Neuron (in vitro differentiated cells): Measurements from ENCODE around the gene TRIM31.
"Not testable (repeated sequence)": the region's sequence is repeated elsewhere in the genome, so short reads cannot be mapped to it uniquely, and the experiment has no call there.

Experiments
- H2AFZ ChIP-seq: one replicate; pipeline ENCODE4 v1.6.1; 2013; ENCODE audit warnings: low read depth, mild to moderate bottlenecking, inconsistent platforms, low read length, moderate library complexity
- H3K27me3 ChIP-seq: one replicate; pipeline ENCODE4 v1.6.1; 2013; ENCODE audit warnings: low read length; ENCODE audit not compliant: insufficient read depth
- H3K36me3 ChIP-seq: one replicate; pipeline ENCODE4 v1.6.1; 2013; ENCODE audit warnings: low read length; ENCODE audit not compliant: insufficient read depth
- H3K4me1 ChIP-seq: one replicate; pipeline ENCODE4 v1.6.1; 2013; ENCODE audit warnings: low read length; ENCODE audit not compliant: insufficient read depth
- H3K4me3 ChIP-seq: 2 replicates; pipeline ENCODE4 v1.5.1; 2013; ENCODE audit warnings: mild to moderate bottlenecking, low read length, moderate library complexity
- H3K9me3 ChIP-seq: one replicate; pipeline ENCODE4 v1.6.1; 2013; ENCODE audit warnings: low read length

The TRIM31 gene

GRCh38 chr6:30136570-30137286, 23.8 kb upstream of the TRIM31 start:
- Histone ChIP-seq H3K36me3 (no peaks in the 10 kb centered on the region), H2AFZ (no peak overlapping the region), H3K27me3 (peaks cover 16% of the 10 kb centered on the region), H3K4me3 (no peak overlapping the region), H3K9me3 (no peaks in the 10 kb centered on the region), H3K4me1 (no peaks in the 10 kb centered on the region)

DNA sequence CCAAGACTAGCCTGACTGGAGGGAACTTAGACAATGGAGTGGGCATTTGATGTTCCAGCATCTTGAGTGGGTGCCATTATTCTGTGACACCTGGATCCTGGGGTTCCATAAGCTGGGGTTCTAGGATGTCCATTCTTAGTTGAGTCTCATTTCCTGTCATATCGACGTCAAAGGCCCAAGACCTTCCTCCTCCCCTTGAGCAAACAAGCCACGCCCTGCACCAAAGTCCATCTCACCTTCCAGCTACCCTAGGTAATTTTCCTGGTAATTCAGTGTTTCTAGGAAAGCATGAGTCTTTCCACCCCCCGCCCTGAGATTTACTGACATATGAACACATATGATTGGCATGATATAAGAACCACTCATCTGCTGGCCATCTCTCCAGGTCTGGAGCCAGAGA, 22.9 kb upstream of the TRIM31 start, which contains the start of gene TRIM40:
TSS of gene TRIM40 (plus strand) at position 384 of the 400 bp plus-strand sequence. CDS start 897 bp downstream, outside the sequence.
- H3K4me3 ChIP-seq: no peak within 1 kb of the TSS
- H3K9me3 ChIP-seq: no peaks in the 10 kb centered on the region
- H3K36me3 ChIP-seq: no peaks in the 10 kb centered on the region
- no peaks in the 10 kb centered on the region for H3K4me1 ChIP-seq
- H3K27me3 ChIP-seq: peaks cover 18% of the 10 kb centered on the region
- H2AFZ ChIP-seq: no peak within 1 kb of the TSS

GRCh38 chr6:30135147-30135546, 22.3 kb upstream of the TRIM31 start:
- H3K9me3 ChIP-seq: no peaks in the 10 kb centered on the region
- H2AFZ ChIP-seq: no peak overlapping the region
- no peaks in the 10 kb centered on the region for H3K36me3 ChIP-seq
- no peak overlapping the region for H3K4me3 ChIP-seq
- no peaks in the 10 kb centered on the region for H3K4me1 ChIP-seq
- peaks cover 24% of the 10 kb centered on the region for H3K27me3 ChIP-seq

DNA sequence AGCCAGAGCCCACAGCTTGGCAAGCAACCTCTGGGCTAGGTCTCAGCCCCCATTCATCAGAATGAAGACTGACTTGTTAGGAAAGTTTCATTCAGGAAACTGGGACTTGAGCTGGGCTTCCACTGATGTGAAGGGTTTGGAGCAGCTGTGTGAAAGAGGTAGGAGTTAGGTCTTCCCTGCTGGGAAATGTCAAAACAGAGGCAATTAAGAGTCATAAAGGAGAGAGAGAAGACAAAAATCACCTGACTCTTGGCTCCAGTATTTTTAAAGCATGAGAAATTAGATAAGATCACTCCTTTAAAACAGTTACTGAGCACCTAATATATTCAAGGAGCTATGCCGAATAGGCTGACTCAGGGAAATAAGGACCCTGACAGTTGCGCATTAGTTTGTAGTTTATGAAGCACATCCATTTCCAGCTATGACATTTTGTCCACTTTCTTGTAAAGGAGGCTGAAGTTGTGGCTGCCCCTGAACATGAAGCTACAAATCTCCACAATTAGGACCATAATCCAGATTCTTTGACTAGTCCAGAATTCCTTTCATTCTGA, 19.1 kb upstream of the TRIM31 start:
- Histone ChIP-seq H3K27me3 (peaks cover 47% of the 10 kb centered on the region), H3K4me1 (no peaks in the 10 kb centered on the region)

DNA sequence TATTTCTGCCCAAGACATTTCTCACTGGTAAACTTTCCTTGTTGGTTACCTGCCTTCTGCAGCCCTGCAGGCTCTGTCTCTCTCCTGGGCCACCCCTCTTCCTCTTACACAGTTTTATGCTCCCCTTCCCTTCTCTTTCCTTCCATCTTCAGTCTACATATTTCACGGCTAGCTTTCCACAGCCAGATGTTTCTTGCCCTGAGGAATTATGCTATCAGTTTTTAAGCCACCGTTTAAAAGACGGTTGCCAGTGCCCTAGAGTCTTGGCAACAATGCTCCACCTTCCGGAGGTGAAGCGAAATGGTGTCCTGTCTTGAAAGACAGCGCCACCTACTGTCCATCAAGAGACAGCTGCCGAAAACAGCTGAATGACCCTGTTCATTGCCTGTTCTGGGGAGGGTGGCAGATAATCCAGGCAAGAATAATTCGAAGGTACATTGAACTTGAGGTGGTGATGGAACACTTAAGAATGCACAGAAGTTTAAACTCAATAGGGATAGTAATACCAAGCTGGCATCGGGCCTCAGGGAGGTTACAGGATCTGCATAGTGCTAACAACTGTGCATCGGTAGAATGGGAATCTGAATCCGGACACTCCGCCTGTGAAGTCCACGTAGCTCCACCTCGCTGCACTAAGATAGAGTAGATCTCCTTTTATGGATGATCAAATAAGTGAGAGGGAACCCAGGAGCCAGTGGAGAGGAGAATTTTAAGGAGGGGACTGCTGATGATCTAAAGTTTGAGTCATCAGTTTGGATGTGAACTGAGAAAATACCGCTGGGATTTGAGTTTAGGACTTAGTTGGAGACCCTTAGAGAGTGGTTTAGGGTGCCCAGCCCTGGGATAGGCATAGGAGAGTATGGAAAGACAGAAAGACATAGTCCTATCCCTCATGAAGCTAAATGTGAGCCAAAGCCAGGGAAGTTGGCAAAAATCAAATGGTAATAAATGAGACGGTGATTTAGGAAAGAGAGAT, 18.3 kb upstream of the TRIM31 start:
- no peaks in the 10 kb centered on the region for H3K9me3 ChIP-seq
- H3K27me3 ChIP-seq: peaks cover 52% of the 10 kb centered on the region
- no peak overlapping the region for H3K4me3 ChIP-seq
- H3K36me3 ChIP-seq: no peaks in the 10 kb centered on the region
- no peaks in the 10 kb centered on the region for H3K4me1 ChIP-seq
- no peak overlapping the region for H2AFZ ChIP-seq

More for the DNA sequence above, 19.1 kb upstream of the TRIM31 start:
- H3K36me3 ChIP-seq: no peaks in the 10 kb centered on the region
- no peaks in the 10 kb centered on the region for H3K9me3 ChIP-seq
- no peak overlapping the region for H3K4me3 ChIP-seq
- no peak overlapping the region for H2AFZ ChIP-seq

- Histone ChIP-seq H3K4me1 (no peaks in the 10 kb centered on the region), H2AFZ (no peak overlapping the region), H3K9me3 (no peaks in the 10 kb centered on the region), H3K4me3 (no peak overlapping the region), H3K36me3 (no peaks in the 10 kb centered on the region), H3K27me3 (peaks cover 61% of the 10 kb centered on the region)
These were observed 17.3 kb upstream of the TRIM31 start for GRCh38 chr6:30130179-30130679.

DNA sequence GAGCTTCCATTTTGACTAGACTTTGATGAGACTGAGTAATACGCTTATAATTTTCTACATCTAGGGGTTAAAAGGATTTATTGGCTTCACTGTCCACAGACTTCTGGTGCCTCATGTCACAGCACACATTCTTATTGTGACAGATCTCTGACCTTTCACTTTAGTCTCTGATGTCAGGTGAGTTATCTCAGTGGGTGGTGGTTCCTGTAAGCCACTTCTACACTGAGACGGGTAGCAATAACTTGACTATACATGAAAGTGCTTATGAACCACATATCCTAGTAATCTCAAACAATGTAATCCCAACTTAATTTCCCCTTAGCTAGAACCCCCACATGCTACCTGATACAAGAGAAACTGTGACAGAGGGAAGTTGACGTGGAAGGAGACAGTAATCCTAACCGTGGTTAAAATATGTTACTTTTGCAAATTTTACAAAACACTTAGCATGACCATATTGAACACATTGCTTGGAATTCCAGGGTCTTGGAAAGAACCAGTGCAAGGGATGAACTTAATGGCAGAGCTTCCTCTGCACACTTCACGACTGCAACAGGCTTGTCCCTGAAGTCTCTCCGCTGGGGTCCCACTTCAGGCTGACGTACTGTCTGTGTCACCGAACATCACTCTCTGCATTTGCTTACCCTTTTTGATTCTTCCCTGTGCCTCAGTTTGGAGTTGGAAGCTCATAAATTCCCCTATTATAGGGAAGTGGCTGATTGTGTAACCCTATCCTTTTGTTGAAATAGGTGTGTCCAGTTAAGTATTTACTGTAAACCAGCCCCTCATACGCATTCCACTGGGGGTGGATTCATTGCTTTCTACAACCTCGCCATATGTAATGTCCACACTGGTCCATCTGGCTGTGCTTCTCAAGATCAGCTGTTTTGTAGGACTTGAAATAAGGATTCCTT, 16.6 kb upstream of the TRIM31 start:
- H3K4me1 ChIP-seq: no peaks in the 10 kb centered on the region
- no peaks in the 10 kb centered on the region for H3K36me3 ChIP-seq
- H2AFZ ChIP-seq: no peak overlapping the region
- peaks cover 64% of the 10 kb centered on the region for H3K27me3 ChIP-seq
- H3K9me3 ChIP-seq: no peaks in the 10 kb centered on the region
- H3K4me3 ChIP-seq: no peak overlapping the region

GRCh38 chr6:30127238-30128093, 14.6 kb upstream of the TRIM31 start:
- Histone ChIP-seq H3K4me3 (no peak overlapping the region), H3K4me1 (no peaks in the 10 kb centered on the region), H3K27me3 (peaks cover 66% of the 10 kb centered on the region), H3K36me3 (no peaks in the 10 kb centered on the region), H3K9me3 (no peaks in the 10 kb centered on the region), H2AFZ (no peak overlapping the region)

GRCh38 chr6:30122515-30122914, 9.6 kb upstream of the TRIM31 start:
- peaks cover 38% of the 10 kb centered on the region for H3K27me3 ChIP-seq
- no peaks in the 10 kb centered on the region for H3K4me1 ChIP-seq
- H3K9me3 ChIP-seq: no peaks in the 10 kb centered on the region
- H2AFZ ChIP-seq: no peak overlapping the region
- no peaks in the 10 kb centered on the region for H3K36me3 ChIP-seq
- H3K4me3 ChIP-seq: no peak overlapping the region

DNA sequence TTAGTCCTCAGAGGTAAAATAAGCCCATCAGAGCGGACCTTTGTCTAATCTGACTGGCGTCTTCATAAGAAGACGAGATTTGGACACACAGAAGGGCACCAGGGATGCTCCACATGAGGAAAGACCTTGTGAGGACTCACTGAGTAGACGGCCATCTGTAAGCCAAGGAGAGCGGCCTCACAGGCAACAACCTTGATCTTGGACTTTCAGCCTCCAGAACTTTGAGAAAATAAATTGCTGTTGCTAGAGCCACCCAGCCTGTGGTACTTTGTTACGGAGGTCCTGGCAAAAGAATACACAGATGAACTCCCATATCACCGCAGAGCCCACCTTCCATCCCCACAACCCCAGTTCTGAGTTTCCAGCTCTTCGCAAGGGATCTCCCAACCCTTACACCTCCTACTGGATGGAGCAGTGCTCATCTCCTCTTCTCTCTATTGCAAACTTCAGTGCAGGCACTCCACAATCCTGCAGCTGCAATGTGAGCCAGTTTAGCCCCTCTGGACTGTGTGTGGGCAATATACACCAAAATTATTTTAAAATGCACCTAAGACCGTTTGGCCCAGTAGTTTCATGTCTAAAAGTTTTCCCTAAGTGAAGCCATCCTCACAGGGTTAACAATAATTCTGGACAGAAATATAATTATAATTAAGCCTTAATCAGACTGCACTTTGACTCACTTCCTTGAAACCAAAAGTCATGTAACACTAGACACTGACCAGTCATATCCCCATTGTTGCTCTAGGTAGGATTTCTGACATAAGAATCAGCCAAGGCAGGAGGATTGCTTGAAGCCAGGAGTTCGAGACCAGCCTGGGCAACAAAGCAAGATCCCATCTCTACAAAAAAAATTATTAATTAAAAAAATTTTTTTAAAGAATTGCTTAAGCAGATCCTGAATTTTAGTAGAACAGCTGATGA, 8.8 kb upstream of the TRIM31 start:
- no peaks in the 10 kb centered on the region for H3K4me1 ChIP-seq
- H3K9me3 ChIP-seq: no peaks in the 10 kb centered on the region
- no peak overlapping the region for H2AFZ ChIP-seq
- H3K4me3 ChIP-seq: no peak overlapping the region
- H3K36me3 ChIP-seq: no peaks in the 10 kb centered on the region
- peaks cover 30% of the 10 kb centered on the region for H3K27me3 ChIP-seq

GRCh38 chr6:30118691-30119090, 5.8 kb upstream of the TRIM31 start:
- H3K4me3 ChIP-seq, H3K9me3 ChIP-seq, H3K4me1 ChIP-seq, H3K36me3 ChIP-seq, H3K27me3 ChIP-seq, H2AFZ ChIP-seq: not testable (repeated sequence)
